ENCODE data around the gene TBC1D10A. TPM values are rescaled to one million over a fixed set of nuclear protein-coding genes. Genes with fewer than 3 reads are reported as not detected.
A peak's percentile ranks its signal among the peaks of the same experiment; 100 is the strongest.
"Not testable (repeated sequence)": the region's sequence is repeated elsewhere in the genome, so short reads cannot be mapped to it uniquely, and the experiment has no call there.

The TBC1D10A gene
- total RNA-seq, 1 donor from 2014 or later, result 40.0 TPM

DNA sequence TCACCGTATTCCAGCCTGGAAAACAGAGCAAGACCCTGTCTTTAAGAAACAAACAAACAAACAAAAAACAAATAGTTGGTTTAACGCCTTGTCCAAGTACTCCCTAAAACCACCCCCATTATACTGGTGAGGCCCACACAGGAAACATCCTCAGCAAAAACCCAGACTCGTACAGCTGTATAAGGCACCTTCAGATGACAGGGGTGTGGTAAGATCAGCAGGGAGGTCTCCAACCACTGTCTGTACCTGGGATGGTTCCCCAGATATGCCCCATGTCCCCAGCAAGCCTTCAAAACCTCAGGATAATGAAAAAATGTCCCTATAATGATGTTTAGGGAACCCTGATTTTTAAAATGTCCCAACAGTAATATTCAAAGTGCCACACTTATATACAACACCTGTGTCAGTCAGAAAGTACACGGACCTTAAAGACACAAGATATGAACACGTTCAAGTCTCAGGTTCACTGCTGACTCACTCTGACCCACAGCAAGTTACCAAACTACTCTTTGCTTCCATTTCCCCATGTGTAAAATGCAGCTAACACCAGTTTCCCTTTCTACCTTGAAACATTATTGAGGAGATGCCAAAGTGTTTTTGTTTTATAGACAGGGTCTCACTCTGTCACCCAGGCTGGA, 20.6 kb upstream of the TBC1D10A start:
- no peak for DNase-seq (ENCODE audit: low spot score)

DNA sequence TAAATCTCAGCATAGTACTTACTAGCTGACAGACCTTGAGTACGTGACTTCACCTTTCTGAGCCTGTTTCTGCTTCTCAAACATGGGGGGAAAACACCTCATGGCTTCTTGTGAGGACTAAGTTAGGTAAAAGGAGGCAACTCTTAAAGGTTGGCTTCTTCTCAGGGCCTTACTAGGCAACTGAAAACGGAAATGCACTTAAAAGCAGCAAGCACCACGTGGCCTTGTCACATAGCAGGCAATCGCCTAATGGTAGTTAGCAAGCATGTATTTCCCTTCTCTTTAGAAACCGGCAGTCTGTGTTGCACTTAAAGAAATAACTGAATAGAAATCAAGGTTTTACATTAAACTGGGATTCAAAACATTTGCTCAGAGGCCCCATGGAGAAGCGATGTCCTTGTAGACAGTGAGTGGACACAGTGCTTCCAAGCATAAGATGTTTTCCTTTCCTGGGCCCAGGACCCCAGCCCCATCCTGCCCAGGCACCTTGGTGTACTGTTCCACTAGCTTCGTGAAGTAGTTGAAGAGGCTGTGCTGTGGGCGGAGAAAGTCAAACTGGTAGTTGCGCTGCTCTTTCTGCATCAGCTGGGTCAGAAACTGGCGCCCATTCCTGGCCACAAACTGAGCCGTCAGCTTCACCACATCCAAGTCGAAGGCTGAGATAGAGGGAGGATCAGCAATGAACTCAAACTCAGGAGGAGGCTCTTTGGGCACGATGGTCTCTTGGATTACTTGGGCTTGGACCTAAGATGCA, 17.9 kb upstream of the TBC1D10A start:
- DNase-seq (ENCODE audit: low spot score), result no peak

DNA sequence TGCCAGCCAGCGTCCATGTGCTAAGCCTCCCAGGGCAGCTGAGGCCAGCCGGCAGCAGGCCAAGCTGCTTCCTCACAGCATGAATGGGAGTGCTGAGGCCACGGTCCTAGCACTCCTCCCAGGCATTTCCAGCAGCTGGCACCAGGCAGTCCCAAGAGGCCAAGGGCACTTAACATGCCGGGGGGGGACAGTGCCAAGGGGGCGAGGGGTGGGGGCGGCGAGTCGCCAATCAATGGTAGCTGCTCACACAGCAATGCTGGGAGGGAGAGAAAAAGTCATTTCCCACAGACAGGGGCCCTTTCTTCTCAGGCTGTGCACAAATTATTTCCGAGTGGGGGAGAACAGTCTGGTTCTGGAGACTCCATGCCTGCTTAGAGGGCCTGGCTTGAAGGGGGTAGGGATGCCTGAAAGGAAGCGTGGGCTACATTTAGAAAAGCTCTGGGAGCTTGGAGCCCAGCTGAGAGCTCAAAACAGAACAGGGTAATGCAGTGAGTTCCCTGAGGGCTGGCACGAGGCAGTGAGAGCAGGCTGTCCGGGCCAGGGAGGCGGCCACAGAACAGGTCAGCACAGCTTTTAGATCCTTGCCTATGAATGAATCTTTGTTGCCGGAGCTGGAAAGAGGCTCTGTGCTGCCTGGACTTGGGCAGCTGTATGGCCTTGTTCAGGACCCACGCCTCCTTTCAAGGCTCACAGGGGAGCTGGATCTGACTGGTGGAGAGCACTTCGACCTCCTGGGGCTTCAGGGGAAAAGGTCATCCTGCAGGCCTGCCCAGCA, 14.4 kb upstream of the TBC1D10A start:
- DNase-seq (ENCODE audit: low spot score), result no peak

- DNase-seq (ENCODE audit: low spot score), result no peak
These were observed 12.1 kb upstream of the TBC1D10A start for GRCh38 chr22:30338802-30339201.

DNA sequence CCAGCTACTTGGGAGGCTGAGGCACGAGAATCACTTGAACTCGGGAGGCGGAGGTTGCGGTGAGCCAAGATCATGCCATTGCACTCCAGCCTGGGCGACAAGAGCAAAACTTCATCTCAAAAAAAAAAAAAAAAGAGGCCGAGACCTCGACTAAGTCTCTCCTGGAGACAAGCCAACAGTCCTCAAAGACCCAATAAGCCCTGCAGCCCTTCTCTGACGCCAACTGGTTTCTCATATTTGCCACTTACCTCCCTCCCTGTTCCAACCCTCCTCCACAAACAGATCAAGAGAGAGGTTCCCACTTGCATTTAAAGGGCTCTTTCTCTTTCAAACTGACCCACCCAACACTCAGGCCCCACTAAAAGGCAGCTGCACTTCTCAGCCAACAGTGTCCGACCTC, 11.6 kb upstream of the TBC1D10A start:
- not testable (repeated sequence) for DNase-seq (ENCODE audit: low spot score)

DNA sequence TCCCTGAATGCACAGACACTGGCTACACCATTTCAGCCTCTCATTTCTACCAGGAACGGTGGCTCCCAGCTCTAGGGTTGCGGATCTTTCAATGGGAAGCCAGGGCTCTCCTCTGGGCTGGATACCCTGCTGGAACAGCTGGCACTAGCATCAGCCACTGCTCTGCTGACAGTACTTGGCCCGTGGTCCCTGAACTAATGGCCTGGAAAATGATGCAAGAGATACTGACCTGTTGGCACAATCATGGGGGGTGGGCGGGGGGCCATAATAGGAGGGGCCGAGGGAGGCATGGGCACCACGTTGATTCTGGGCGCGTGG, 10.7 kb upstream of the TBC1D10A start:
- DNase-seq (ENCODE audit: low spot score), result no peak

DNA sequence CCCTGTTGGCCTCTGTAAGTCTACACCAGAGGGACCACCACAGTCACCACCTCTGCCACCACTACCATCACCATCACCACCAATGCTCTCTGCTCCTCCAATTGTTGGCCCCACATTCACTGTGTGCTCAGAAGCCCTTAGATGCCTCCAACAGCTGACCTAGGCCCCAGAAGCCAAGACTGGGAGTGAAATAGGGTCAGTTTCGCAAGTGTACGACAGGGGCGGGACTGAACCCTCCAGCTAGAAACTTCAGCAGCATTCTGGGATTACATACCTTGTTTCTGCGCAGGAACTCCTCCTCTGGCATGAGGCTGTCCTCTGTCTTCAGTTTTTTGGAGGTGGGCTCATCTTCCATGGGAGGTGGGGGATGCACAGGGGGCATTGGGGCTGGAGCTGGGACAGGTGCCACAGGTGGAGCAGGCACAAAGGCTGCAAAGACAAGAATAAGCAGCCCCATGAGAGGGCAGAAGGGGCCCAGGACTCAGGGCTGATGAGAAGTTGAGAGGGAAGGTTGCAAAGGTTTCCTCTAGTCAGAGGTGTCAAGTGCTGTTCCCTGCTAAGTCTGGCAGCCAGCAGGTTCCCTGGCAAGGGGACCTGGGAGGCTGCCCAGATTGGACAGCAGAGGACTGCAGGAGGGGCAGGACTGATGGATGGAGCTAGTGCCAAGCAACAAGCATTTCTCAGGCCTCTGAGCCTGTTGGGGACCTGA, 10.2 kb upstream of the TBC1D10A start:
- no peak for DNase-seq (ENCODE audit: low spot score)

DNA sequence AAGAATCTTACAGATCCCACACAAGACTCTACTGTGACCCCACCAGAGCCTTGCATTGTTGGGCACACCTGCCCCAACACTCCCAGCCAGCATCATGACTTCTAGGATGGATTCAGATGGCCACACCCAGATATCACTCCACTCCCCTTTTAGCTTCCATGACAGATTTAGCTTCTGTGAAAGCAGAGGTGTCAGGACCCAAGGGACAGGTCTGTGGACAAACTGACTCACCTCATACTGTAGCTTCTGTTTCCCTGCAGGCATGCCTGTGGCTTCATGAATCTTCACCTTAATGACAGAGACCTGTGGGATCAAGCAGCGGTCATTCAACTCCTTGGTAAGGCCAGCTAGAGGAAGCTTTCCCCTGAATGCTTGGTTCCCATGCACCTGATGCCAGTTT, 8.5 kb upstream of the TBC1D10A start:
- no peak for DNase-seq (ENCODE audit: low spot score)

DNA sequence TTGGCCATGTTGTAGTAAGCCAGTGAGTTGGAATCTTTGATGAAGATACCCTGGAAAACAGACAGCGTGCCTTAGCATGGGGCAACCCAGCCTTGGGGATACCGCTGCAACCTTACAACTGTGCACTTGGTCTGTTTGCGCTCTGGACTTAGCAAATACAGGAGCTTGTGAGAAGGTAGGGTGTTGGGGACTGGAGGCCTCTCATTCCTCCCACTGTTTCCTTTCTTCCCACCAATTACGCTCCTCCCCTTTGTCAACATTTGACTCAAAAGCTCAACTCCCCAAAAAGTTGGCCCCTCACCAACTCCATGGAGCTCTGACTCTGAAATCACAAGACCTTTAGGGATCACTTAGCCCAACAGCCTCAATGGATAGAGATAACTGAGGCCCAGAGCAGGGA, 7.9 kb upstream of the TBC1D10A start:
- DNase-seq (ENCODE audit: low spot score), result no peak

DNA sequence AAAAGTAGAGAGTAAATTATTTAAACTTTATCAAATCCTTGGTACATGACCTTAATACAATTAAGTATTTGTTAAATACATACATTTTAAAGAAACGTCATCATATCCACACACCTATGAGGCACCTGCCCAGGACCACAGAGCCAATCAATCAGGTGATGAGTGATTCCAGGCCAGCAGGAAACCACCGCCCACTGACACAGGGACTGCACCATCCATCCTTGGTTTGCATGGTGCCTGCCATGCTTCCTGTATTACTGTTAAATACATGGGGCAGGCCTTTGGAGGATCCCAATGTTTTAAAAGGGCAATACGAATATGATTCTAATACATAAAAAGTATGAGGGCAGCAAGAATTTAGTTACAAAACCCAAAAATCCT, 7.0 kb upstream of the TBC1D10A start:
- no peak for DNase-seq (ENCODE audit: low spot score)

DNA sequence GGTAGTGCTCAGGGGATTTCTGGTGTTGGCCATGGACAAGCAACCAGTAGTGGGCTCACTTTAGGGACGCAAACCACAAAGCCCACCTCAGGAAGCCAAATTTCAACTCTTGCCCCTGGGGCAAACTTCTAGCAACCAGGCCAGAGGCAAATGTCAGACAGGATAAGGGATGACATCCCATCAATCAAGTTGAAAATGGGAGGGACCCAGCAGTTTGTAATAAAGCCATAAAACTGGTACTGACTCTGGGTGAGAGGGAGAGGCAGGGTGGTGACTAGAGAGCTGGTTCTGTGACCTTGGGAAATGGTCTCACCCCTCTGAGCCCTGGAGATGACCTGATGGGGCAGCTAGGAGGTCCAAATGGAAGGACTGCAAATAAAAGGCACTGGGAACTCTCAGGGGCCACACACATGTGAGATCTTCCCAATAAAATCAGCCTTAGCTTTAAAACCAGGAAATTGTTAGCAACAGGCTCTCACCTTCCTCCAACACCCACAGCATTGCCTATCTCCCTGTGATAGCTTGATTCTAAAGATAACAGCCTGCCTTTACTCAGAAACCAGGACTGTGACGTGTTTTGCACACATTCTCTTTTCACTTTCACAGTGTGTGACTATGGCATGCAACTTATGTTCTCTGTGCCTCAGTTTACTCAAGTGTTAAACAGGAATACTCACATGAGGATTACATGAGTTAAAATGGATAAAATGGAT, 6.4 kb upstream of the TBC1D10A start:
- DNase-seq (ENCODE audit: low spot score), result no peak

DNA sequence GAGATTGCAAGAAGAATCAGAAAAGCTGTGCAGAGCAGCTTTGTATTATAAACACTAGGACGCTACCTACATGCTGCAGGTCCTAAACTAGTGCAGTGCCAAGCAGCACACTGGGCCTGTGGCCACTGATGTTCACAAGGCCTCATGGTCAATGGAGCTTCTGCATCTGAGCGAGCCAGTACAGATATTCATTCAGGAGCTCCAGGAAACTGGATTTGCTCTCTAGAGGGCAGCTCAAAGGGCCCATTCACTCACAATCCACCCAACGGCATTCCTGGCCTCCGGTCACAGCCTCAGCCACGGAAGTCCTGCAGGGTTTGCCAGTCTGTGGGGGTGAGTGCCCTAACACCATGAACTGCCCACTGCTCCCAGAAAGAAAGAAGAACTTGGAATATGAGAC, 5.8 kb upstream of the TBC1D10A start:
- no peak for DNase-seq (ENCODE audit: low spot score)

- no peak for DNase-seq (ENCODE audit: low spot score)
These were observed 1.8 kb upstream of the TBC1D10A start for GRCh38 chr22:30328466-30329049.

- DNase-seq (ENCODE audit: low spot score), result no peak
These were observed 1.2 kb upstream of the TBC1D10A start for GRCh38 chr22:30327864-30328345.

- DNase-seq (ENCODE audit: low spot score), result no peak
These were observed 461 bp downstream of the TBC1D10A start for GRCh38 chr22:30326255-30326705.

DNA sequence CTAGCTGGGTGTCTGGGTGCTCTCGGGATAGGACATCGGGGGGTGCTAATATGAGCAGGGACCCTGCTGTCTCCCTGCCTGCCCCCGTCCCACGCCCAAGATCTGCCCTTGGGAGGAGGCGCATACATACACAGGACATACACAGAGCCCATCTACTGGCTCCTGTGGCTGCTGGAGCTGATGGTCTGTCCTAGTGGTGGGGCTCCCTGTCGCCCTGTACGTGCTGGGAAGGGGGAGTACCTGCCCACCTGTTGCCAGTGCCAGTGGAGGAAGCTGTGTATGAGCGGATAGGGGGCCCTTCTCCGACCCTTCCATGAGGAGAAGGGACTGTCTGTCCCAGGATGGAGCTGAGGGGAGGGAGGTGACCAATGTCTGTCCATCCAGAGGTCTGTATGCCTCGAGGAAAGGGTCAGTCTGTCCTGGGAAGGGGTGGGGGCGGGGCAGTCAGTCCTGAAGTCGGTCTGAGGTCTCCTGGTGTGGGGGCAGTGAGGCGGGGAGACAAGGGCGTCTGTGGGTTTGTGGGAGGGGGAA, 952 bp downstream of the TBC1D10A start:
- DNase-seq (ENCODE audit: low spot score), result no peak

- DNase-seq (ENCODE audit: low spot score), result peak; percentile 57
These were observed 1.5 kb downstream of the TBC1D10A start for GRCh38 chr22:30325065-30325720.

DNA sequence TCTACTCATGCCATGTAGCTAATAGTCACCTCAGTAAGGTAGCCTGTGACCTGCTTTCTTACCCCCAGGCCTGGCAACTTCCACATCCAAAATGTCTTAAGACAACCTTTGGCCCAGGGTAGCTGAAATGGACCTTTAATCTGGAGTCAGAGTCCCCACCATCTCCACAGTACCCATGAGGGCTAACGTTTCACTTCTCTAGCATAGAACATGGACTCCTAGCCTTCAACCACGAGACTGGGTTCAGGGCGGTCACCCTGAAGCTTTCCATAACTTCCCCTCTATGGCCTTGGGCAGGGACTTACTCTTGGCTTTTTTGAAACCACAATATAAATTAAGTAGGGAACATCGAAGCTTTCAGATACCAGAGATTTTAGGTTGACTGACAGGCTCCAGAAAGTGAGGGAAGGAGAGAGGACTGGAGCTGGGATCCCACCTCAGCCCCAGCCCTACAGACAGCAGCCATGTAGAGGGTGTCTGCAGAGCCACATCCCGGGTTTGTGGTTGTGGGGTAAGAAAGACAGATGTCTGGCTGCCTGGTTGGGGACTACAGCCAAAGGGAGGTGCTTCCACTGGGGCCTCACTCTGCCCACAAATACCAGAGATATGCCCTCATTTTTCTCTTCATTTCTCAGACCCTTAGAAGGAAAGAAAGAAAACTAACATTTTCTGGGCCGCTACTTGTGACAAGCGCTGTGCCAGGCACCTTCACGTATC, 2.6 kb downstream of the TBC1D10A start:
- DNase-seq (ENCODE audit: low spot score), result no peak

DNA sequence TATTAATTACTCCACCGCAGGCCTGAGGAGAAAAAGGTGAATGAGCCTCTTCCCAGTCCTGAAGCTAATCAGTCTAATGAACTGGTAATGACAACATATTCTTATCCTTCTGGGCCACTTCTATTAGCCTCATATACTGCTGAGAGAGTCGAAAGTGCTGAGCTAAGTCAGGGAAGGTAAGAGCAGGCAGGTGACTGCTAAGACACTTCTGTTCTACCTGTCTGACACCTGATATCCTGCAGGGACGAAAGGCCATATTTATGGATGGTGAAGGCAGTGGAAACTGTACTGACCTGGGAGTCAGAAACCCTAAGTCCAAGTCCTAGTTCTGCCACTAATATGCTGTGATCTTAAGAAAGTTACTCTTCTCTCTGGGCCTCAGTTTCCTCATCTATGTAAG, 3.5 kb downstream of the TBC1D10A start:
- DNase-seq (ENCODE audit: low spot score), result no peak

GRCh38 chr22:30321461-30321860, 5.3 kb downstream of the TBC1D10A start:
- DNase-seq (ENCODE audit: low spot score), result no peak

Data from ureter (tissue), 1 donor.